ENCODE results near the gene SLC16A12. TPM values are rescaled to one million over a fixed set of nuclear protein-coding genes. Genes with fewer than 3 reads are reported as not detected.

The SLC16A12 gene
- total and polyA plus RNA-seq, 2 of the 8 experiments (the other 6 are each of a cell fraction or from before 2014, with no cell fraction given) = 1.6 to 1.9 TPM

DNA sequence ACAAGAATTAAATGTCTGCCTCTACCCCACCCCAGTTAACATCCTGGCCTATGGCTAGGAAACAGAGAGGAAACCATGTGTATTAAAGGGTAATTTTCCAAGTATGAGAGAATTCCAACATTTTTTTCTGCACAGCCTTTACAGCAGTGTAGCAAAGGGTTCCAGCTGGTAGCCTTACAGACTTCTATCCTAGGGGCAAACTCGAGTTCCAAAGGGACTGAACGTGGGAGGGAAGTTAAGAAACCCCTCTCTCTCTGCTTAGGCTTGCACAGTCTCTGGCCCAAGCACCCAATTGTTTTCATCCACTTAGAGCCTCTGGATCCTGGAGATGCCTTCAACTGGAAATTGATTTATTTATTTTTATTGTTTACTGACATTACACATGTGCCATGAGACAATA is 60.3 kb downstream of the SLC16A12 start (continued):
- no peak for TF ChIP-seq CEBPB (IDR thresholded peaks at IDR 0.05; ENCODE audit: low read depth, low read length)
- TF ChIP-seq TAF1 (IDR thresholded peaks at IDR 0.05; ENCODE audit: low read depth, low read length) = no peak
- TF ChIP-seq SIX5 (IDR thresholded peaks at IDR 0.05; ENCODE audit: low read depth, low read length) = no peak
- TF ChIP-seq, protein P1, sequence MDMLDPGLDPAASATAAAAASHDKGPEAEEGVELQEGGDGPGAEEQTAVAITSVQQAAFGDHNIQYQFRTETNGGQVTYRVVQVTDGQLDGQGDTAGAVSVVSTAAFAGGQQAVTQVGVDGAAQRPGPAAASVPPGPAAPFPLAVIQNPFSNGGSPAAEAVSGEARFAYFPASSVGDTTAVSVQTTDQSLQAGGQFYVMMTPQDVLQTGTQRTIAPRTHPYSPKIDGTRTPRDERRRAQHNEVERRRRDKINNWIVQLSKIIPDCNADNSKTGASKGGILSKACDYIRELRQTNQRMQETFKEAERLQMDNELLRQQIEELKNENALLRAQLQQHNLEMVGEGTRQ (IDR thresholded peaks at IDR 0.05; ENCODE audit: low read length) = no peak
- TF ChIP-seq ASH2L (IDR thresholded peaks at IDR 0.05; ENCODE audit: low read length) = no peak
- no peak for TF ChIP-seq RAD21 (IDR thresholded peaks at IDR 0.05 in 1 of 2, conservative IDR thresholded peaks at IDR 0.05 in 1 of 2; ENCODE audit: low read depth in 2 of 2, low read length in 2 of 2)
- TF ChIP-seq, protein P2, sequence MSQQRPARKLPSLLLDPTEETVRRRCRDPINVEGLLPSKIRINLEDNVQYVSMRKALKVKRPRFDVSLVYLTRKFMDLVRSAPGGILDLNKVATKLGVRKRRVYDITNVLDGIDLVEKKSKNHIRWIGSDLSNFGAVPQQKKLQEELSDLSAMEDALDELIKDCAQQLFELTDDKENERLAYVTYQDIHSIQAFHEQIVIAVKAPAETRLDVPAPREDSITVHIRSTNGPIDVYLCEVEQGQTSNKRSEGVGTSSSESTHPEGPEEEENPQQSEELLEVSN (IDR thresholded peaks at IDR 0.05) = no peak

All from H1 (cell line).